ENCODE results near the gene PHF19. TPM values are rescaled to one million over a fixed set of nuclear protein-coding genes. Genes with fewer than 3 reads are reported as not detected.

The PHF19 gene
- total RNA-seq, 1 experiment from 2014 or later: 66.8 TPM

- Mint-ChIP-seq H3K36me3 (ENCODE audit: insufficient read depth in 1 of 3, low read depth in 3 of 3) (peaks cover 3 to 53% (median 22%) of the 10 kb centered on the region in 3 experiments; a peak in 6 of 7 replicates), H3K9me3 (no peaks in the 10 kb centered on the region; a peak in 1 of 5 replicates), H3K4me1 (peaks cover 35 to 39% of the 10 kb centered on the region in 2 experiments), H3K4me3 (peak overlapping the region; percentile 77 to 89), H3K27me3 (ENCODE audit: low read depth) (no peaks in the 10 kb centered on the region), H3K27ac (peak overlapping the region in 2 of 3 experiments; percentile 87 to 92; a peak in 3 of 7 replicates)
- Histone ChIP-seq H3K79me1 (ENCODE audit: insufficient read depth, low read depth, low read length, poor library complexity, severe bottlenecking) (no peaks in the 10 kb centered on the region), H2BK120ac (ENCODE audit: low read depth, low read length, poor library complexity, severe bottlenecking) (no peak overlapping the region), H2BK20ac (ENCODE audit: low read depth, low read length, poor library complexity, severe bottlenecking) (no peak overlapping the region), H2BK15ac (ENCODE audit: low read depth, low read length) (no peak overlapping the region), H3K23me2 (ENCODE audit: insufficient read length, low read depth, low read length, poor library complexity, severe bottlenecking) (no peaks in the 10 kb centered on the region), H3K23ac (ENCODE audit: insufficient read length, low read depth, low read length) (no peak overlapping the region), H3K18ac (ENCODE audit: insufficient read length, low read depth, low read length) (no peak overlapping the region), H2AK5ac (ENCODE audit: insufficient read length, low read length) (no peak overlapping the region), H3K4ac (ENCODE audit: low read depth, low read length) (no peak overlapping the region), H3T11ph (ENCODE audit: low read length) (no peak overlapping the region), H3K79me2 (ENCODE audit: insufficient read depth, low read length) (no peaks in the 10 kb centered on the region), H2BK5ac (ENCODE audit: insufficient read length, low read length) (no peak overlapping the region), H2BK12ac (ENCODE audit: insufficient read length, low read depth, low read length) (no peak overlapping the region), H4K5ac (ENCODE audit: insufficient read length, low read depth, low read length) (no peak overlapping the region), H4K8ac (replicated peaks; ENCODE audit: insufficient read length, low read depth, low read length) (no peak overlapping the region), H4K91ac (ENCODE audit: insufficient read length, low read depth, low read length) (no peak overlapping the region), H3K27me3 (ENCODE audit: insufficient read depth, low read length) (no peaks in the 10 kb centered on the region), H4K20me1 (ENCODE audit: control insufficient read depth, insufficient read depth, insufficient read length) (no peaks in the 10 kb centered on the region), H3K27ac (ENCODE audit: insufficient read length, low read depth, low read length) (no peak overlapping the region), H3K14ac (ENCODE audit: insufficient read depth, low read length) (no peak overlapping the region), H2AFZ (ENCODE audit: low read length) (no peak overlapping the region), H3K56ac (ENCODE audit: insufficient read length, low read depth, low read length) (no peak overlapping the region), H3K9me3 (ENCODE audit: control insufficient read depth, low read depth, low read length) (no peaks in the 10 kb centered on the region), H3K4me2 (ENCODE audit: insufficient read depth, insufficient read length, low read length) (peak overlapping the region; percentile 50), H3K4me1 (ENCODE audit: insufficient read depth, low read length) (peaks cover 10% of the 10 kb centered on the region), H3K9ac (ENCODE audit: extremely low read depth, insufficient read length, low read length) (no peak overlapping the region)
- DNase-seq: no peak
- WGBS (ENCODE audit: extremely low coverage, insufficient read length, low lambda C conversion rate): no CpG with 5 or more reads among the region's 10 CpGs
- no peak for TF ChIP-seq CTCF (conservative IDR thresholded peaks at IDR 0.05)
Observed at GRCh38 chr9:120869360-120869687, 7.7 kb downstream of the PHF19 start.

All from H9 (cell line).